ENCODE measurements around the gene CAB39L.

The CAB39L gene

DNA sequence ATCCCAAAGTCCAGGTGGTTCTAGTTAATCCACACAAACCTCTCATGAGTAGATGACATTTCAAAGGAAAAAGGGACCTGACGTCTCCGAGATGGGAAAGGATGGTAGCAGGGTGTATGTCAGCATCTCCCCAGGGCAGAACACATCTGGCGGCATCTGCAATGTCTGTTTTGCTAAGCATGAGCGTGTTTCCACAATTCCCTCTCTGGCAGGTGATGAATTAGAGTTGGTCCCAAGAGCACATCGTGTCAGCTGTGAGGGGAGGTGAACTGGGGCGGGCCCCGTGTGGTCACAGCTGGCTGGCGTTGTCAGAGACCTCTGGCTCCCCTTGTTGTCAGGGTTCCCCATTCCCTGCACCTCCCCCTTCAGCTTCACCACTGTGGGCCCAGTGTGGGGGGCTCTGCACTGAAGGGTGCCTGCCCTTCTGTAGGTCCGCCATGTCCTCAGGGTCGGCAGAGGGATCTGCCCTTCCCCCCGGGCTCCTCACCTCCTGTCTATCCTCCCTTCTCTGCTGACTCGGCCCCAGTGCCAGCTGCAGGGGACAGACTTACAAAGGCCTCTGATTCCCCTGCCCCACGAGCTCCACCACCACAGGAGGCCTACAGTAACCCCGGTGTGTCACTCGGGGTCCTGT lies 138.0 kb downstream of the CAB39L start:
- no peak overlapping the region for H3K9ac ChIP-seq
- no peaks in the 10 kb centered on the region for H3K9me3 ChIP-seq (ENCODE audit: control insufficient read depth, low read length)
- H3K27ac ChIP-seq = no peak overlapping the region

DNA sequence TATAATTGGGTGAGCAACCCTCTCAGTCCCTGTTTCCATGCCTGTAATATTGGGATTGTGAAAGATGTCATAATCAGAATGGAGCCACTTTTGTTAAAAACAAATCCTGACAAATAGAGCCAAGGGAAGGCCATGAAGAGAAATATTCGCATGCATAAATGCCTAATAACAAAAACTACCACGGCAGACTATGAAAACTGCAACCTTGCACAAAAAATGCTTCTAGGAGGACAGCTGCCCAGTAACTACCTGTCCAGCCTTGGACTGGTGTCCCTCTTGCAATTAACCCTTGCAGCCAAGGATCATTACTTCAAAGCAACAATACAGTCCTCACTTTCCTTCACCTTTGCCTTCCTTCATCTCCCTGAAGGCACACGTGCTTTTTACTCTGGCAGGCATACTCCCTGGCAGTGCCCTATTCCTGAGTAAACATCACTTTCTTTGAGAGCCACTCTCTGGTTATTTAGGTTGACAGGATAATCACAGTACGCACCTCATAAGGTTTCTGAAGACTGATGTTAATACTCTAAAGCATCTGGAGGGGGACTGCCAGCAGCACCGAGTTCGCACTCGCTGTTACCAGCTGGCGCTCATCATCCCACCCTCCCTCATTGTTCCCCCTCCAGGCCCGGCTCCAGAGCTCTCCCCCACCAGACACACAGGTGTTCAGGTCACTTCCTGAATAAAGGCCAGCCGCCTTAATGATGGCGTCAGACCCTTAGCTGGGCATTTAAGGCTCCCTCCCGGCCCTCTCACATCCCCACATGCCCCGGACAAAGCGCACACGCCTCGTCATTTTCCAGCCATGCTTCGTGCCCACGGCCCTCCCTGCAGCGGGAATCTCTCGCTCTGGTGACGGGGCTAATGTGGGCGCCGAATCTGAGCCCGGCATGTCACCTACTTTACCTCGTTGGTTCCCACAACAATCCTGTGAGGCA lies 138.8 kb downstream of the CAB39L start:
- no peaks in the 10 kb centered on the region for H3K4me1 ChIP-seq
- no peak overlapping the region for H3K4me3 ChIP-seq (ENCODE audit: low read depth, low read length)
- TF ChIP-seq CTCF (IDR thresholded peaks at IDR 0.05) = no peak
- no peak overlapping the region for H2AFZ ChIP-seq
- H3K79me2 ChIP-seq = no peaks in the 10 kb centered on the region
- H3K9ac ChIP-seq = no peak overlapping the region
- H3K9me3 ChIP-seq (ENCODE audit: control insufficient read depth, low read length) = no peaks in the 10 kb centered on the region
- H3K4me2 ChIP-seq (ENCODE audit: low read length) = no peak overlapping the region
- no peak overlapping the region for H3K27ac ChIP-seq
- no peaks in the 10 kb centered on the region for H3K27me3 ChIP-seq (ENCODE audit: control insufficient read depth, insufficient read depth, low read length)
- H3K36me3 ChIP-seq (ENCODE audit: control insufficient read depth, insufficient read depth, low read length) = no peaks in the 10 kb centered on the region

More for the DNA sequence above, 138.0 kb downstream of the CAB39L start:
- H3K27me3 ChIP-seq (ENCODE audit: control insufficient read depth, insufficient read depth, low read length) = no peaks in the 10 kb centered on the region
- no peaks in the 10 kb centered on the region for H3K4me1 ChIP-seq
- no peaks in the 10 kb centered on the region for H3K36me3 ChIP-seq (ENCODE audit: control insufficient read depth, insufficient read depth, low read length)
- no peaks in the 10 kb centered on the region for H3K79me2 ChIP-seq
- no peak overlapping the region for H2AFZ ChIP-seq
- no peak for TF ChIP-seq CTCF (IDR thresholded peaks at IDR 0.05)
- H3K4me3 ChIP-seq (ENCODE audit: low read depth, low read length) = no peak overlapping the region
- H3K4me2 ChIP-seq (ENCODE audit: low read length) = no peak overlapping the region

GRCh38 chr13:49304356-49304755 lies 139.5 kb downstream of the CAB39L start:
- H3K36me3 ChIP-seq (ENCODE audit: control insufficient read depth, insufficient read depth, low read length) = no peaks in the 10 kb centered on the region
- no peak overlapping the region for H3K4me3 ChIP-seq (ENCODE audit: low read depth, low read length)
- no peaks in the 10 kb centered on the region for H3K9me3 ChIP-seq (ENCODE audit: control insufficient read depth, low read length)
- H3K79me2 ChIP-seq = no peaks in the 10 kb centered on the region
- no peak overlapping the region for H3K4me2 ChIP-seq (ENCODE audit: low read length)
- no peaks in the 10 kb centered on the region for H3K4me1 ChIP-seq
- H3K27me3 ChIP-seq (ENCODE audit: control insufficient read depth, insufficient read depth, low read length) = no peaks in the 10 kb centered on the region
- no peak overlapping the region for H2AFZ ChIP-seq
- H3K27ac ChIP-seq = no peak overlapping the region
- no peak for TF ChIP-seq CTCF (IDR thresholded peaks at IDR 0.05)
- H3K9ac ChIP-seq = no peak overlapping the region

- H2AFZ ChIP-seq = no peak overlapping the region
- H3K27me3 ChIP-seq (ENCODE audit: control insufficient read depth, insufficient read depth, low read length) = no peaks in the 10 kb centered on the region
- H3K79me2 ChIP-seq = no peaks in the 10 kb centered on the region
- H3K27ac ChIP-seq = no peak overlapping the region
- no peaks in the 10 kb centered on the region for H3K4me1 ChIP-seq
- H3K36me3 ChIP-seq (ENCODE audit: control insufficient read depth, insufficient read depth, low read length) = no peaks in the 10 kb centered on the region
- H3K9me3 ChIP-seq (ENCODE audit: control insufficient read depth, low read length) = no peaks in the 10 kb centered on the region
- no peak overlapping the region for H3K4me3 ChIP-seq (ENCODE audit: low read depth, low read length)
- no peak overlapping the region for H3K4me2 ChIP-seq (ENCODE audit: low read length)
- no peak for TF ChIP-seq CTCF (IDR thresholded peaks at IDR 0.05)
- H3K9ac ChIP-seq = no peak overlapping the region
These were observed 140.2 kb downstream of the CAB39L start for GRCh38 chr13:49303533-49304252.
